GM21528 (cell line): ENCODE data around the gene GRN.
A peak's percentile ranks its signal among the peaks of the same experiment; 100 is the strongest.
"Not testable (repeated sequence)": the region's sequence is repeated elsewhere in the genome, so short reads cannot be mapped to it uniquely, and the experiment has no call there.

Experiments
- ATAC-seq: cut with Tn5 transposase; IDR thresholded peaks from one replicate; pipeline ENCODE4 v1.9.1; 2021; ENCODE audit warnings: mild to moderate bottlenecking, moderate library complexity; ENCODE audit not compliant: unreplicated experiment, low FRiP score

Gene GRN

DNA sequence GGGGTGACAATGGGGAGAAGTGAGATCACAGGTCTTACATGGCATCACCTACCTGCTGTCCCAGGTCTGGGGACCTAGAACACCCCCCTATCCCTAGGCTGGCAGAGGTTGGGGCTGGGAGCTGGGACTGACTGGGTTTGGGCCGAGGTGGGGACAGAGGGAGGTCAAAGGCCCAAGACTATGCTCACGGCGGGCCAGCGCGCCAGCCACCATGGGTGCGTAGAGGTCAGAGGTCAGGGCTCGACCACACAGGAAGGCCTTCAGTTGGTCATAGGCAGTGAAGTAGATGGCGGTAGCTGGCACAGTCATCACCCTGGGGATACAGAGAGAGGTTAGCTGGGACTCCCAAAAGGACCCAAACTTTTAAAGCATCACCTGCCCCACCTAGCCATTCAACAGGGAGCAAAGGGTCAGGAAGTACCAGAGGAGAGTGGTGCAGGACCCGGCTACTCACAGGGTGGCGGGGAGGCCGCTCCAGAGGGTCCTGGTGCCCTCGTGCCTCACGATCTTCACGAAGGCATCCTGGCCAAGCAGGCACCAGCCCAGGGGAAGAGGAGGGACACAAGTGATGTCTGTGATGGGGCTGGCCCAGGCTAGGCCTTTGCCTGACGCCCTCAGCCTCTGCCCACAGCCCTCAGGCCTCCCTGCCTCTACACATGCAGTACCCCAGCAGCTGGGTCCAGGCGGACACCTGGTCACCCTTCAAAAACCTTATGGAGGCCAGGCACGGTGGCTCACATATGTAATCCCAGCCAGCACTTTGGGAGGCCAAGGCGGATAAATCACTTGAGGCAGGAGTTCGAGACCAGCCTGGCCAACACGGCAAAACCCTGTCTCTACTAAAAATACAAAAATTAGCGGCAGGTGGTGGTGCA, 23.6 kb upstream of the GRN start:
- ATAC-seq = no peak

- no peak for ATAC-seq
Observed at GRCh38 chr17:44322236-44322895, 22.7 kb upstream of the GRN start.

DNA sequence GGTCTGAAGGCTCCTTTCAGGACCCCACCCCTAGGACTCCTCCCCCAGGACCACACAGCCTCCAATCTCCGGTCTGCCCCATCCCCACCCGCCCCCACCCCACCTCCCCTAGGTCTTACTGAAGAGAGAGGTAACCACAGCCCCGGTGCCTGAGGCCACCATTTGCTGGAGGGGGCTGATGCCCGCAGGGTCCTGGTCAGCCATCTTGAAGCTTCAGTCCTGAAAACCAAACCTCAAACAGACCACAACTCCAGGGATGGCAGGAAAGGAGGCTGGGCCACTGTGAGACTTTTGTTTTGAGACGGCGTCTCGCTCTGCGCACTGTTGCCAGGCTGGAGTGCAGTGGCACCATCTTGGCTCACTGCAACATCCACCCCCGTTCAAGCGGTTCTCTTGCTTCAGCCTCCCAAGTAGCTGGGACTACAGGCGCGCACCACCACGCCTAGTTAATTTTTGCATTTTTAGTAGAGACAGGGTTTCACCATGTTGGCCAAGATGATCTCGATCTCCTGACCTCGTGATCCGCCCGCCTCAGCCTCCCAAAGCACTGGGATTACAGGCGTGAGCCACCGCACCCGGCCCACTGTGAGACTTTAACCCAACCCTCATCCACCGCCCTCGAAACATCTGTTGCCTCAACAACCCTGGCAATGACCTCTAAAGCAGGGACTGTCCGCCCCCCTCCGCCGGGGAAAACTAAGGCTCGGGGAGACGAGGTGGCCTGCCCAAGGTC, 21.6 kb upstream of the GRN start:
- no peak for ATAC-seq

- ATAC-seq = peak; percentile 2
Observed at GRCh38 chr17:44324092-44324570, 21.0 kb upstream of the GRN start.

DNA sequence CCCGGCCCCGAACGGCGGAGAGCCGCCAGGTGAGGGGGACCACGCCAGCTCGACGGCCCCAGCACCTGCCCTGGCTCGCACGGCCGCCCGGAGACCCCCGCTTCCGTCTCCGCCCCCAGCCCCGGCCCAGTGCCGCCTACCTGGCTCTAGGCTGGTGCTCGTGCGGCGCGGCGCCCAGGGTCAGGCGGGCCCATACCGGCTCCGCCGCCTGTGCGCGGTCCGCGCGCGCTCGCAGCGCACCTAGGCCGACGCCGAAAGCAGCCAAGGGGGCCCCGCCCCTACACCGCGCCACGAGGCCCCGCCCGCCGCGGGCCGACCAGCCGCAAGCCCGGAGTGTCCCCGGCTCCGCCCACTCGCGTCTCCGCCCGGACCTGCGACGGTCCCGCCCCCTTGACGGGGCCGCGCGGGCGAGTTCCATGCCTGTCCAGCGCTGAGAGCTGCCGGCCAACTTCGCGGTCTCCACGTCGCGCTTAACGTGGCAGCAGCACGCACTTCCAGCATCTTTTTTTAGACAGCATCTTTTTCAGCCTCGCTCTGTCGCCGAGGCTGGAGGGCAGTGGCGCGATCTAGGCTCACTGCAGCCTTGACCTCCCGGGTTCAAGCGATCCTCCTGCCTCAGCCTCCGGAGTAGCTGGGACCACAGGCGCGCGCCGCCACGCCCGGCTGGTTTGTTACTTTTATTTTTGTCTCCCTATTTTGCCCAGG, 20.4 kb upstream of the GRN start, which contains the start of gene SLC25A39:
SLC25A39 (minus strand) TSS at position 253 of the 705 bp plus-strand sequence. CDS start 1,261 bp downstream, outside the sequence.
- ATAC-seq = peak; percentile 65

DNA sequence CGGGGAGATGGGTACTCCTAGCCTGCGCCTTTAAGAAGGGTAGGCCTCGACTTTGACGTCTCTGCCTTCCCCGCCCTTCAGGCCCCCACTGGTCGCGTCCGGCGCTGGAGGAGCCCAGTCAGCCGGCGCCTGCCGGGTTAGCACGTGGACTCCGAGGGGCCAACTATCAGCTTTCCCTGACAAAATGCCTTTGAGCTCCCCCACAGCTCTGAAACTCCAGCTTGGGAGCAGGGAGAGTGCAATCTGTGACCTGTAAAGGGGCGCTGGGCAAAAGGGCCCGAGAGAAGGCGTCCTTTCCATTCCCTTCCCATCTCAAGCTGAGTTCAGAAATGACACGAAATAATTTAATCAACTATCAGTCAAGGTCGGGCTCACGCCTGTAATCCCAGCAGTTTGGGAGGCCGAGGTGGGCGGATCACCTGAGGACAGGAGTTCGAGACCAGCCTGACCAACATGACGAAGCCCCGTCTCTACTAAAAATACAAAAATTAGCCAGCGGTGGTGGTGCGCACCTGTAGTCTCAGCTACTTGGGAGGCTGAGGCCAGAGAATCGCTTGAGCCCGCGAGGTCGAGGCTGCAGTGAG, 18.1 kb upstream of the GRN start:
- ATAC-seq = no peak

- ATAC-seq = no peak
Observed at GRCh38 chr17:44327715-44328449, 17.2 kb upstream of the GRN start.

GRCh38 chr17:44329516-44329915, 15.6 kb upstream of the GRN start:
- ATAC-seq = not testable (repeated sequence)

DNA sequence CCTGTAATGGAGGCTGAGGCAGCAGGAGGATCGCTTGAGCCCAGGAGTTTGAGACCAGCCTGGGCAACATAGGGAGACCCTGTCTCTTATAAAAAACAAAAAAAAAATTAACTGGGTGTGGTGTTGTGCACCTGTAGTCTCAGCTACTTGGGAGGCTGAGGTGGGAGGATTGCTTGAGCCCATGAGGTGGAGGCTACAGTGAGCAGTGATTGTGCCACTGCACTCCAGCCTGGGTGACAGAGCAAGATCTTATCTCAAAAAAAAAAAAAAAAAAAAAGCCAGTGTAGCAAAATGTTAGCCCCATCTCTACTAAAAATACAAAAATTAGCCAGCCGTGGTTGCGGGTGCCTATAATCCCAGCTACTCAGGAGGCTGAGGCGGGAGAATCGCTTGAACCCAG, 14.8 kb upstream of the GRN start:
- ATAC-seq = not testable (repeated sequence)

GRCh38 chr17:44331249-44331760, 13.8 kb upstream of the GRN start:
- ATAC-seq = no peak

DNA sequence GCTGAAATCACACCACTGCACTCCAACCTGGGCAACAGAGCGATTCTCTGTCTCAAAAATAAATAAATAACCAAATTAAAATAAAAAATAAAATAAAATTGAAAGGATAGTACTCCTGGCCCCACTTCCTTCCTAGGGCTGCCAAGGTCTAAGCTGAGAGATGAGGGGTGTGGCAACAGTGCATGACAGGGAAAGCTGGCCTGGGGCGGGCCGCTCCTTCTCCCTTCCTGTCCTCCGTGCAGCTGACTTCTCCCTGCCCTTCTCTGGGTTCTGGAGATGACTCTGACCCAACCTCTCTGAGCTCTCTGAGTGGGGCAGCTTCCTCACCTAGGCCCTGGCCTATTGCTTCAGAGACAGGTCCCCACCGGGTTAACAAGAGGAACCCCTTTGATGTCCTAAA, 11.7 kb upstream of the GRN start:
- ATAC-seq = no peak

DNA sequence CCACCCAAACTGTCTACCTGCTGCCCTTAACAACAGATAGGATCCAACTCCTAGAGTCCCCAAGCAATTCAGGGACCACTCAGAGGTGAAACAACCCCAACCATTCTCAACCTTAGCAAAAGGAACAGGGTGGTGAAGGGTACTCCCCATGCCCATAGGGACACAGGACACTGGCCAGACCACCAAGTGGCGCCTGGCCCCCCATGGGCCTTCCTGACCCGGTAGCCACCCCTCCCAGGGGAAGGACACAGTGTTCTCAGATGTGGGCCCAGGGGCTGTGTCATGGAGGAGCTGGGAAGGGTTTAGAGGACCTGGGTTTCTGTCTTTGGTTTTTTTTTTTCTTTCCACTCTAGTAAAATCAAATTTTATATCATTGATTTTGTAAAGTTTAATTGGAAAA, 10.8 kb upstream of the GRN start:
- ATAC-seq = no peak

GRCh38 chr17:44334727-44335126, 10.4 kb upstream of the GRN start:
- no peak for ATAC-seq

DNA sequence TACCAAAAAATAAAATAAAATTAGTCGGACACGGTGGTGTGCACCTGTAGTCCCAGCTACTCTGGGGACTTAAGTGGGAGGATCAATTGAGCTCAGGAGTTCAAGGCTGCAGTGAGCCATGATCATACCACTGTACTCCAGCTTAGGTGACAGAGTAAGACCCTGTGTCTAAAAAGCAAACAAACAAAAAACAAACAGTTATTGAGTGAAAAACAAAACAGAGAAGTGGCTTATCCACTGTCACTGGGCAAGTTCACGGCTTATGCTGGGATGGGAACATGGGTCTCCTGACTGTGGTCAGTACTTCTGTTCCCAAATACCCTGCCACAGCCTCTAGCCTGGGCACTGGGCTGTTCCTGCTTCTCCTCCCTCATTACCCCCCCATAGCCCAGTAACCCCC, 9.5 kb upstream of the GRN start:
- ATAC-seq = no peak

DNA sequence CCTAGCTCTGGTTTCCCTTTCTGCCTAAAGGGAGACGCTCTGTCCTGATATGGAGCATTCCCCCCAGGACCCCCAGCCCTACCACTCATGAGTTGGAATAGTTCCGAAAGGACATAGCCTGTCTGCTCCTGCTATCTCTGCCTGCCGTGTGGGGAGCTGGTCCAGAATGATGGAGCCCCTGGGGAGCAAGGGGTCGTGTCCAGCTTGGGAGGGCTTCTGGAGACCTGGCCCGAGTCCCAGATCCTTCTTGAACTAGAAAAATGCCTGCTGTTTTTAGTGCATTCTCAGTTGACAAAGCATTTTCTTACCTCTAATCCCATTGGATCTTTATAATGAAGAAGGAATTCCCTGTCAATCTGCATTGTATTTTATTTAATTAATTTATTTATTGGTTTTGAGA, 9.1 kb upstream of the GRN start:
- ATAC-seq = no peak

DNA sequence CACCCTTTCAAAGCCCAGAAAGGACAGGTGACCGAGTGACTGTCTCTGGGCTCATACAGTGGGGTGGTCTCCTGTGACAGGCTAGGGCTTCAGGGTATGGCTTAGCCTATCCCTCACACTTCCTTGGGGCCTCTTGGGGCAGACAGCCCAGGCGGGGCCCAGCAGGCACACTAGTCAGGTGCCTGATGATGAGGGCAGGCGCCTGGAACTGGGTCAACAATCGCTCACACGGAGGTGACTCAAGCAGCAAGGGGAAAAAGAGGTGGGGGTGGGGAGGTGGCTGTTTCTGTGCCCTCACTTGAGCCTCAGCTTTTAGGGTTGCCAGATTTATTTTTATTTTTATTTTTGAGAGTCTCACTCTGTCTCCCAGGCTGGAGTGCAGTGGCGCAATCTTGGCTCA, 6.4 kb upstream of the GRN start:
- no peak for ATAC-seq

- ATAC-seq = not testable (repeated sequence)
Observed at GRCh38 chr17:44340553-44340952, 4.5 kb upstream of the GRN start.

GRCh38 chr17:44343510-44344209, 1.4 kb upstream of the GRN start:
- ATAC-seq = no peak
